A549 (cell line): ENCODE measurements around the gene TMPRSS9.

Source experiments
- CHD2 ChIP-seq: fragments of 150-350 bp; IDR thresholded peaks from 2 replicates; pipeline ENCODE4 v1.6.1; 2014; ENCODE audit warnings: low read length; ENCODE audit not compliant: partially characterized antibody
- EP300 ChIP-seq, 2 experiments: fragments of >200 bp; sonication (Bioruptor Twin); formaldehyde crosslinking; IDR thresholded peaks; 2 replicates in 1 of 2; 3 replicates in 1 of 2; pipeline ENCODE4 v1.6.1; 2016 to 2017
- NR3C1 ChIP-seq: fragments of >200 bp; sonication (Bioruptor Twin); formaldehyde crosslinking; IDR thresholded peaks from 3 replicates; pipeline ENCODE4 v1.6.1; 2017
- POLR2A ChIP-seq: IDR thresholded peaks from 2 replicates; pipeline ENCODE4 v1.6.1; 2012; ENCODE audit warnings: mild to moderate bottlenecking, low read length
- RAD21 ChIP-seq, 2 experiments: fragments of >200 bp in 1 of 2; sonication (Bioruptor Twin) in 1 of 2; formaldehyde crosslinking in 1 of 2; IDR thresholded peaks in 1 of 2; conservative IDR thresholded peaks in 1 of 2; 2 replicates in 1 of 2; 3 replicates in 1 of 2; pipeline ENCODE4 v1.6.1; 2012 to 2018; ENCODE audit warnings: inconsistent platforms in 1 of 2
- REST ChIP-seq: fragments of 200-600 bp; sonication (generic); IDR thresholded peaks from 2 replicates; pipeline ENCODE4 v1.6.1; 2016; ENCODE audit warnings: antibody characterized with exemption, mild to moderate bottlenecking, moderate library complexity
- RNF2 ChIP-seq: fragments of 200-600 bp; sonication (generic); IDR thresholded peaks from 2 replicates; pipeline ENCODE4 v1.6.1; 2016; ENCODE audit warnings: low read depth, mild to moderate bottlenecking, antibody characterized with exemption, moderate library complexity, borderline replicate concordance
- TF ChIP-seq, protein P1 (sequence below): fragments of >200 bp; sonication (Bioruptor Twin); formaldehyde crosslinking; IDR thresholded peaks from 3 replicates; pipeline ENCODE4 v1.5.1; 2016

DNA sequence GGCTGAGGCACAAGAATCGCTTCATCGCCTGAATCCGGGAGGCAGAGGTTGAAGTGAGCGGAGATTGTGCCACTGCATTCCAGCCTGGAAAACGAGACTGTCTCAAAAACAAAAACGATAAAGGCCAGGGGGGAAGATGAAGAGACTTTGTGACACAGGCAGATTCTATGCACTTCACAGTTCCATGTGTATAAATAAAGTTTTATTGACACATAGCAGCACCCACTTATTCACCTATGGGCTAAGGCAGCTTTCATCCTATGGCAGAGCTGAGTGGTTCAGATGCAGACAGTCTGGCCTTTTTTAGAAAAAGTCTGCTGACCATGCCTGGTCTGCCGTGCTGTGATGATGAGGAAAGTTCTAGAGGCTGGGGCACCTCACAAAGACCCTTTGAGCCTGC is 91.1 kb downstream of the TMPRSS9 start:
- TF ChIP-seq, protein P1, sequence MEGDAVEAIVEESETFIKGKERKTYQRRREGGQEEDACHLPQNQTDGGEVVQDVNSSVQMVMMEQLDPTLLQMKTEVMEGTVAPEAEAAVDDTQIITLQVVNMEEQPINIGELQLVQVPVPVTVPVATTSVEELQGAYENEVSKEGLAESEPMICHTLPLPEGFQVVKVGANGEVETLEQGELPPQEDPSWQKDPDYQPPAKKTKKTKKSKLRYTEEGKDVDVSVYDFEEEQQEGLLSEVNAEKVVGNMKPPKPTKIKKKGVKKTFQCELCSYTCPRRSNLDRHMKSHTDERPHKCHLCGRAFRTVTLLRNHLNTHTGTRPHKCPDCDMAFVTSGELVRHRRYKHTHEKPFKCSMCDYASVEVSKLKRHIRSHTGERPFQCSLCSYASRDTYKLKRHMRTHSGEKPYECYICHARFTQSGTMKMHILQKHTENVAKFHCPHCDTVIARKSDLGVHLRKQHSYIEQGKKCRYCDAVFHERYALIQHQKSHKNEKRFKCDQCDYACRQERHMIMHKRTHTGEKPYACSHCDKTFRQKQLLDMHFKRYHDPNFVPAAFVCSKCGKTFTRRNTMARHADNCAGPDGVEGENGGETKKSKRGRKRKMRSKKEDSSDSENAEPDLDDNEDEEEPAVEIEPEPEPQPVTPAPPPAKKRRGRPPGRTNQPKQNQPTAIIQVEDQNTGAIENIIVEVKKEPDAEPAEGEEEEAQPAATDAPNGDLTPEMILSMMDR = no peak
- TF ChIP-seq POLR2A (no peak), EP300 (IDR thresholded peaks at IDR 0.05) (no peak), REST (no peak), NR3C1 (no peak), RAD21 (conservative IDR thresholded peaks at IDR 0.05 in 1 of 2, IDR thresholded peaks at IDR 0.05 in 1 of 2) (no peak), RNF2 (no peak), CHD2 (no peak)
